K562 (cell line): Measurements from ENCODE around the gene ANO9. TPM values are rescaled to one million over a fixed set of nuclear protein-coding genes. Genes with fewer than 3 reads are reported as not detected.
A peak's percentile ranks its signal among the peaks of the same experiment; 100 is the strongest.

ENCODE experiments used
- ATF1 ChIP-seq, 2 experiments: fragments of 450-650 bp in 1 of 2; IDR thresholded peaks; 2 replicates each; pipeline ENCODE4 v1.6.1; 2016; ENCODE audit warnings: missing compliant biosample characterization in 1 of 2, missing genetic modification characterization in 1 of 2
- CHD1 ChIP-seq: fragments of 200-600 bp; sonication (generic); IDR thresholded peaks from one replicate; pipeline ENCODE4 v1.6.1; 2012; ENCODE audit warnings: mild to moderate bottlenecking, moderate library complexity, low read length, inconsistent platforms
- CXXC5 ChIP-seq: fragments of 250-450 bp; sonication (Bioruptor Pico); IDR thresholded peaks from 2 replicates; pipeline ENCODE4 v1.8.0; 2022; ENCODE audit warnings: inconsistent platforms, mild to moderate bottlenecking, moderate library complexity
- DNMT1 ChIP-seq: fragments of 450-650 bp; IDR thresholded peaks from 2 replicates; pipeline ENCODE4 v1.6.1; 2016; ENCODE audit warnings: antibody characterized with exemption, mild to moderate bottlenecking
- HMGN3 ChIP-seq: IDR thresholded peaks from 2 replicates; pipeline ENCODE4 v1.6.1; 2011; ENCODE audit warnings: borderline replicate concordance, low read depth, mild to moderate bottlenecking, mixed read lengths, low read length; ENCODE audit not compliant: insufficient read length; ENCODE audit errors: extremely low read depth
- SMAD3 ChIP-seq: fragments of 450-650 bp; formaldehyde crosslinking; conservative IDR thresholded peaks from 2 replicates; pipeline ENCODE4 v1.4.0; 2020; ENCODE audit warnings: mild to moderate bottlenecking
- SNIP1 ChIP-seq: fragments of 450-650 bp; IDR thresholded peaks from 2 replicates; pipeline ENCODE4 v1.7.1; 2017; ENCODE audit warnings: low read depth, mild to moderate bottlenecking
- TCFL5 ChIP-seq: fragments of 250-450 bp; sonication (Bioruptor Pico); conservative IDR thresholded peaks from 2 replicates; pipeline ENCODE4 v1.6.1; 2021; ENCODE audit warnings: mild to moderate bottlenecking, moderate library complexity, matching md5 sums
- ZBTB7A ChIP-seq: IDR thresholded peaks from 2 replicates; pipeline ENCODE4 v1.6.1; 2011; ENCODE audit warnings: low read depth, mild to moderate bottlenecking, low read length, moderate library complexity, borderline replicate concordance; ENCODE audit not compliant: control insufficient read depth
- ZNF830 ChIP-seq: fragments of 250-450 bp; sonication (Bioruptor Pico); IDR thresholded peaks from 2 replicates; pipeline ENCODE4 v1.5.0; 2021; ENCODE audit warnings: mild to moderate bottlenecking
- polyA plus RNA-seq, 8 experiments: library from polyadenylated mRNA; depleted of rRNA in 4 of 8; stranded (reverse) in 5 of 8; unstranded in 3 of 8; fragments of >200 nt; fragmentation: Nextera tagmentation in 2 of 8; fragmentation: Illumina TruSeq in 1 of 8; extraction: Ambion mirVana in 2 of 8; extraction: Trizol in 1 of 8; gene quantifications; 2 replicates each; pipeline versions ENCODE4 v1.2.1 to v1.2.3, GENCODE V29; 2011 to 2014; ENCODE audit warnings: inconsistent platforms in 1 of 8, missing spikeins in 1 of 8
- total RNA-seq, 7 experiments: library from RNA; depleted of rRNA in 6 of 7; stranded (reverse); fragments of >200 nt in 6 of 7; fragmentation: Illumina TruSeq in 2 of 7; extraction: Trizol in 2 of 7; gene quantifications; 2 replicates each; pipeline versions ENCODE4 v1.2.1 to v1.2.3, GENCODE V29; 2011 to 2021; ENCODE audit warnings: low replicate concordance in 1 of 7
- TF ChIP-seq, protein P1 (sequence below): sonication (generic); formaldehyde crosslinking; IDR thresholded peaks from 2 replicates; pipeline ENCODE4 v1.8.0; 2023; ENCODE audit warnings: mild to moderate bottlenecking, missing genetic modification reagents
- TF ChIP-seq, protein P2 (sequence below): sonication (generic); formaldehyde crosslinking; IDR thresholded peaks from 2 replicates; pipeline ENCODE4 v1.8.0; 2022; ENCODE audit warnings: mild to moderate bottlenecking, missing genetic modification reagents
- TF ChIP-seq, protein P3 (sequence below), 3 experiments: fragments of 200-800 bp in 1 of 3; fragments of 250-450 bp in 1 of 3; fragments of 450-650 bp in 1 of 3; sonication (Bioruptor Pico) in 1 of 3; sonication (Bioruptor generic) in 1 of 3; formaldehyde crosslinking in 1 of 3; IDR thresholded peaks; 2 replicates each; pipeline versions ENCODE4 v1.6.1 to v1.8.0; 2016 to 2022; ENCODE audit warnings: mild to moderate bottlenecking in 2 of 3, missing genetic modification characterization in 2 of 3, missing compliant biosample characterization in 1 of 3, moderate library complexity in 1 of 3

ANO9 gene
- total and polyA plus RNA-seq, 9 of the 15 experiments (the other 6 are each of a cell fraction or from before 2014, with no cell fraction given), result 0.20 to 14.5 (median 4.5) TPM

DNA sequence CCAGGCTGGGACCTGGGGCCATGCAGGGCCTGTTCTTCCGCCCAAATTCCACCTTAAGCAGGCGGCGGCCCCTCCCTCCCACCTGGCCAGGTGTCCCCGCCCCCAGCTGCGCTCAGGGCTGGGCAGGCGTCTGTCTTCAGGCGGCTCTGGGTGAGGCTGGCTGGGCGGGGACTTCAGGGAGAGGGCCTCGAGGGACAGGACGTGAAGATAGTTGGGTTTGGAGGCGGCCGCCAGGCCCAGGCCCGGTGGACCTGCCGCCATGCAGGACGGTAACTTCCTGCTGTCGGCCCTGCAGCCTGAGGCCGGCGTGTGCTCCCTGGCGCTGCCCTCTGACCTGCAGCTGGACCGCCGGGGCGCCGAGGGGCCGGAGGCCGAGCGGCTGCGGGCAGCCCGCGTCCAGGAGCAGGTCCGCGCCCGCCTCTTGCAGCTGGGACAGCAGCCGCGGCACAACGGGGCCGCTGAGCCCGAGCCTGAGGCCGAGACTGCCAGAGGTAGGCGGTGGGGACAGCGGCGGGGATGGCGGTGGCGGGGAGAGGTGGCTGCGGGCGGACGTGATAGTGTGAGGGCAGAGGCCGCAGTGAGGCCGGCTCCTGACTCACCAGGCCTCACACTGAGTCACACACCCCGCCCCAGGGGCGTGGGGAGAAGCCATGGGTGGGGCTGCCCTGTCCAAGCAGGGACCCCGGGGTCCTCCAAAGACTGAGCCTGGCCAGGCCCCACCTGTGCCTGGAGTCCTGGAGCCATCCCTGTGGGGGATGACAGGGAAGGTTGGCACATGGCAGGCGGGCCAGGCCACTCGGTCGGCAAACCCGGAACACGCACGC, 47.6 kb downstream of the ANO9 start, which contains the start of gene PKP3 (continued):
- TF ChIP-seq ZBTB7A, result peak; percentile 94
- no peak for TF ChIP-seq DNMT1
- TF ChIP-seq, protein P1, sequence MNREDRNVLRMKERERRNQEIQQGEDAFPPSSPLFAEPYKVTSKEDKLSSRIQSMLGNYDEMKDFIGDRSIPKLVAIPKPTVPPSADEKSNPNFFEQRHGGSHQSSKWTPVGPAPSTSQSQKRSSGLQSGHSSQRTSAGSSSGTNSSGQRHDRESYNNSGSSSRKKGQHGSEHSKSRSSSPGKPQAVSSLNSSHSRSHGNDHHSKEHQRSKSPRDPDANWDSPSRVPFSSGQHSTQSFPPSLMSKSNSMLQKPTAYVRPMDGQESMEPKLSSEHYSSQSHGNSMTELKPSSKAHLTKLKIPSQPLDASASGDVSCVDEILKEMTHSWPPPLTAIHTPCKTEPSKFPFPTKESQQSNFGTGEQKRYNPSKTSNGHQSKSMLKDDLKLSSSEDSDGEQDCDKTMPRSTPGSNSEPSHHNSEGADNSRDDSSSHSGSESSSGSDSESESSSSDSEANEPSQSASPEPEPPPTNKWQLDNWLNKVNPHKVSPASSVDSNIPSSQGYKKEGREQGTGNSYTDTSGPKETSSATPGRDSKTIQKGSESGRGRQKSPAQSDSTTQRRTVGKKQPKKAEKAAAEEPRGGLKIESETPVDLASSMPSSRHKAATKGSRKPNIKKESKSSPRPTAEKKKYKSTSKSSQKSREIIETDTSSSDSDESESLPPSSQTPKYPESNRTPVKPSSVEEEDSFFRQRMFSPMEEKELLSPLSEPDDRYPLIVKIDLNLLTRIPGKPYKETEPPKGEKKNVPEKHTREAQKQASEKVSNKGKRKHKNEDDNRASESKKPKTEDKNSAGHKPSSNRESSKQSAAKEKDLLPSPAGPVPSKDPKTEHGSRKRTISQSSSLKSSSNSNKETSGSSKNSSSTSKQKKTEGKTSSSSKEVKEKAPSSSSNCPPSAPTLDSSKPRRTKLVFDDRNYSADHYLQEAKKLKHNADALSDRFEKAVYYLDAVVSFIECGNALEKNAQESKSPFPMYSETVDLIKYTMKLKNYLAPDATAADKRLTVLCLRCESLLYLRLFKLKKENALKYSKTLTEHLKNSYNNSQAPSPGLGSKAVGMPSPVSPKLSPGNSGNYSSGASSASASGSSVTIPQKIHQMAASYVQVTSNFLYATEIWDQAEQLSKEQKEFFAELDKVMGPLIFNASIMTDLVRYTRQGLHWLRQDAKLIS, result peak; percentile 89
- no peak for TF ChIP-seq ATF1 (CRISPR knock-in tag; IDR thresholded peaks at IDR 0.05)
- peak; percentile 44 for TF ChIP-seq ATF1 (tag; IDR thresholded peaks at IDR 0.05)
- 0 out of 2 replicates have a peak, but pooled peaks have one; percentile 15 for TF ChIP-seq TCFL5
- TF ChIP-seq, protein P2, sequence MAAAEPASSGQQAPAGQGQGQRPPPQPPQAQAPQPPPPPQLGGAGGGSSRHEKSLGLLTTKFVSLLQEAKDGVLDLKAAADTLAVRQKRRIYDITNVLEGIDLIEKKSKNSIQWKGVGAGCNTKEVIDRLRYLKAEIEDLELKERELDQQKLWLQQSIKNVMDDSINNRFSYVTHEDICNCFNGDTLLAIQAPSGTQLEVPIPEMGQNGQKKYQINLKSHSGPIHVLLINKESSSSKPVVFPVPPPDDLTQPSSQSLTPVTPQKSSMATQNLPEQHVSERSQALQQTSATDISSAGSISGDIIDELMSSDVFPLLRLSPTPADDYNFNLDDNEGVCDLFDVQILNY (CRISPR knock-in tag), result no peak
- TF ChIP-seq HMGN3, result peak; percentile 42
- TF ChIP-seq CHD1, result peak; percentile 36
- peak; percentile 74; the same call in 1 of the 2 replicates for TF ChIP-seq ZNF830 (CRISPR knock-in tag)
- TF ChIP-seq, protein P3, sequence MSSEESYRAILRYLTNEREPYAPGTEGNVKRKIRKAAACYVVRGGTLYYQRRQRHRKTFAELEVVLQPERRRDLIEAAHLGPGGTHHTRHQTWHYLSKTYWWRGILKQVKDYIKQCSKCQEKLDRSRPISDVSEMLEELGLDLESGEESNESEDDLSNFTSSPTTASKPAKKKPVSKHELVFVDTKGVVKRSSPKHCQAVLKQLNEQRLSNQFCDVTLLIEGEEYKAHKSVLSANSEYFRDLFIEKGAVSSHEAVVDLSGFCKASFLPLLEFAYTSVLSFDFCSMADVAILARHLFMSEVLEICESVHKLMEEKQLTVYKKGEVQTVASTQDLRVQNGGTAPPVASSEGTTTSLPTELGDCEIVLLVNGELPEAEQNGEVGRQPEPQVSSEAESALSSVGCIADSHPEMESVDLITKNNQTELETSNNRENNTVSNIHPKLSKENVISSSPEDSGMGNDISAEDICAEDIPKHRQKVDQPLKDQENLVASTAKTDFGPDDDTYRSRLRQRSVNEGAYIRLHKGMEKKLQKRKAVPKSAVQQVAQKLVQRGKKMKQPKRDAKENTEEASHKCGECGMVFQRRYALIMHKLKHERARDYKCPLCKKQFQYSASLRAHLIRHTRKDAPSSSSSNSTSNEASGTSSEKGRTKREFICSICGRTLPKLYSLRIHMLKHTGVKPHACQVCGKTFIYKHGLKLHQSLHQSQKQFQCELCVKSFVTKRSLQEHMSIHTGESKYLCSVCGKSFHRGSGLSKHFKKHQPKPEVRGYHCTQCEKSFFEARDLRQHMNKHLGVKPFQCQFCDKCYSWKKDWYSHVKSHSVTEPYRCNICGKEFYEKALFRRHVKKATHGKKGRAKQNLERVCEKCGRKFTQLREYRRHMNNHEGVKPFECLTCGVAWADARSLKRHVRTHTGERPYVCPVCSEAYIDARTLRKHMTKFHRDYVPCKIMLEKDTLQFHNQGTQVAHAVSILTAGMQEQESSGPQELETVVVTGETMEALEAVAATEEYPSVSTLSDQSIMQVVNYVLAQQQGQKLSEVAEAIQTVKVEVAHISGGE (CRISPR knock-in tag; IDR thresholded peaks at IDR 0.05), result peak in 1 of 3 experiments; percentile 90; a peak in 2 of 6 replicates
- TF ChIP-seq CXXC5 (CRISPR knock-in tag), result no peak; the same call in none of the 2 replicates
- TF ChIP-seq SNIP1, result no peak
- no peak for TF ChIP-seq SMAD3 (CRISPR knock-in tag)
